Caki2 (cell line): ENCODE data around the gene SIGLEC11. TPM values are rescaled to one million over a fixed set of nuclear protein-coding genes. Genes with fewer than 3 reads are reported as not detected.
A peak's percentile ranks its signal among the peaks of the same experiment; 100 is the strongest.
"Not testable (repeated sequence)": the region's sequence is repeated elsewhere in the genome, so short reads cannot be mapped to it uniquely, and the experiment has no call there.

Source experiments
- DNase-seq: peaks from one replicate; pipeline ENCODE4 v3.0.0-alpha.2; 2015; ENCODE audit warnings: low read depth
- in situ Hi-C: cut with HindIII; loops from 2 replicates; pipeline ENCODE4 v1.10.0; 2016; ENCODE audit warnings: low sequenced_read_pairs, low pct_unique_long_range_greater_than_20kb, mixed read lengths
- total RNA-seq: library from RNA; depleted of rRNA; stranded (reverse); fragments of >200 nt; shearing (Covaris generic); gene quantifications from 2 replicates; pipeline ENCODE4 v1.2.3, GENCODE V29; 2014; ENCODE audit warnings: low replicate concordance

Gene SIGLEC11
- total RNA-seq, 1 experiment from 2014 or later = not detected

GRCh38 chr19:49932041-49932451 is 28.9 kb downstream of the SIGLEC11 start:
- DNase-seq = peak; percentile 96
- in situ Hi-C loops = no loop called here

DNA sequence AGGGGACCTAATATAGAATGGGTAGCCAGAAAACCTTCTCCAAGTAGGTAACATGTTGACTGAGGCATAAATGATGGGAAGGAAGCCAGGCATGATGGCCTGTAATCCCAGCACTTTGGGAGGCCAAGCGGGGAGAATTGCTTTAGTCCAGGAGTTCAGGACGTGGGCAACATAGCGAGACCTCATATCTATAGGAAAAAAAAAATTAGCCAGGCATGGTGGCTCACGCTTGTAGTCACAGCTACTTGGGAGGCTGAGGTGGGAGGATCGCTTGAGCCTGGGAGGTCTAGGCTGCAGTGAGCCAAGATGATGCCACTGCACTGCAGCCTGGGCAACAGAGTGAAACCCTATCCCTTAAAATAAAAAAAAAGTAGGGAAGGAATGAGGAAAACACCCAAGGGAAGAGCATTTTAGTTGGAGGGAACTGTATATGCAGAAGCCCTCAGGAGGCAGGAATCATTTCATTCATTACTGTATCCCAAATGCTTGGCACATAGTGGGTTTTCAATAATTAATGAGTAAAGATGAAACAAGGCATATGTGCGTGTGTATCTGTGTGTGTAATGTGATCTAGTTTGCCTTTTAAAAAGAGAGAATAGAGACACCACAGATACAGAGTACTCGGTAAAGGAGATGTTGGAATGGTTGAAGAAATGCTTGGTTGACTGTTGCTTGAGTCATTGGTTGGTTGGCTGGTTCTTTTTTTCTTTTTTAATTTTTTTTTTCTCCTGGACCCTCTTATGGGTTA is 29.5 kb downstream of the SIGLEC11 start:
- in situ Hi-C loops = no loop called here
- DNase-seq = no peak

- DNase-seq = no peak
- in situ Hi-C loops = no loop called here
These were observed 30.4 kb downstream of the SIGLEC11 start for GRCh38 chr19:49930483-49931011.

DNA sequence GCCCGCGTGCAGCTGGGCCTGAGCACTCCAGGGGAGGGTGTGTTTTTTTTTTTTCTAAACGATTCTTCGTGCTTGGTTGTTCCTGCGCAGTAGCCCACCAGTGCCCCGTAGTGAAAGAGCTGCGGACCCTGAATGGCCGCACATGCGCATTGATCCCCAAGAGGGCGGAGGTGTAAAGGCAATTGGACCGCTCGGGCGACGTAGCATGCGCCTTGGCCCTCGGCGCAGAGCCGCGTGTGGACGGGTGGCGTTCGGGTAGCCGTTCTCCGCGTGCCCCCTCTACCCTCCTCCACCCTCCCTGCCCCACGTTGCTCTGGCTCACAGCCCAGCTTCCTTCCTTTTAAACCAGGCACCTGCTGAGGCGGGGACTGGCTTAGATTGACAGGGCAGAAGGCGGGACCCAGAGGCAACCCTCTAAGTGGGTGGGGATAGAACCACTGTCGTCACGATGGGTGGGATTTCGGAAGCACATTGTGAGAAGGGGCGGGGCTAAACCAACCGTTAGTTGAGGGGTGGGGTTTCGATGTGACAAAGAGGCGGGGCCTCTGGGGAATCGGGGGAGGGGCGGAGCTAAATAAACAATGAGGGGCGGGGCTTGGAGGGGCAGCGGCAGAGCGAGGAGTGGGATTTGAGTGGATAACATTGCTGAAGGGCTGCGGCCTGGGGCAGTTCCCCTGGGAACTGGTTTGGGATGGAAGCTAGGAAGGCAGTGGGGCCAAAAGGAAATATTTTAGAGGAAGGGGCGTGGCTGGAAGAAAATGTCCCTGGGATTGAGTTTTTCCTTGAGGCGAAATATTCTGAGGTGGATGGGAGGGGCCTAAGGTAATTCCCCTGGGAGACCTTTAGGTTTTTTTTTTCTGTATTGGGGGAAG is 31.1 kb downstream of the SIGLEC11 start:
- in situ Hi-C loops = no loop called here
- peak; percentile 99 for DNase-seq

- in situ Hi-C loops = no loop called here
- DNase-seq = no peak
These were observed 31.8 kb downstream of the SIGLEC11 start, which contains the start of the genes ATF5 and NUP62 for GRCh38 chr19:49929121-49929610. Gene ATF5, plus strand, starts transcription at chr19:49929205. Its CDS starts 1,646 bp downstream, at chr19:49930851. Gene NUP62, minus strand, starts transcription at chr19:49929504. Its CDS starts 19,697 bp downstream, at chr19:49909807.

- DNase-seq = no peak
- in situ Hi-C loops = no loop called here
These were observed 33.3 kb downstream of the SIGLEC11 start for GRCh38 chr19:49927526-49928264.

DNA sequence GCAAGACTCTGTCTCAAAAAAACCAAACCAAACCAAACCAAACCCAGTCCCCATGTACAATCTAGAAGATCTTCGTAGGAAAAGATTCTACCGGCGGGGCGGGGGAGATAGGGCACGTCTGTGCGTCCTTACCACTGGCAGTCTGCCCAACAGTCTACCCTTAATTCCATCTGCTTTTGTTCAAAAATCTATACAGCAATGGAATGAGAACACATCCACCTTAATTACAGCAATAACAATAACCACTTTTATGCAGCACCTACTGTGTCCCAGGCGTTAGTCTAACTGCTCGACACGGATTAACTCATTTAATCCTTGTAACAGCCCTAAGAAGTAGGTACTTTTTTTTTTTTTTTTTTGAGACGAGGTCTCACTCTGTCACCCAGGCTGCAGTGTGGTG is 34.5 kb downstream of the SIGLEC11 start:
- in situ Hi-C loops = no loop called here
- no peak for DNase-seq

- no peak for DNase-seq
- in situ Hi-C loops = no loop called here
These were observed 35.5 kb downstream of the SIGLEC11 start for GRCh38 chr19:49925486-49925885.

- in situ Hi-C loops, DNase-seq: not testable (repeated sequence)
These were observed 36.1 kb downstream of the SIGLEC11 start for GRCh38 chr19:49924881-49925210.

DNA sequence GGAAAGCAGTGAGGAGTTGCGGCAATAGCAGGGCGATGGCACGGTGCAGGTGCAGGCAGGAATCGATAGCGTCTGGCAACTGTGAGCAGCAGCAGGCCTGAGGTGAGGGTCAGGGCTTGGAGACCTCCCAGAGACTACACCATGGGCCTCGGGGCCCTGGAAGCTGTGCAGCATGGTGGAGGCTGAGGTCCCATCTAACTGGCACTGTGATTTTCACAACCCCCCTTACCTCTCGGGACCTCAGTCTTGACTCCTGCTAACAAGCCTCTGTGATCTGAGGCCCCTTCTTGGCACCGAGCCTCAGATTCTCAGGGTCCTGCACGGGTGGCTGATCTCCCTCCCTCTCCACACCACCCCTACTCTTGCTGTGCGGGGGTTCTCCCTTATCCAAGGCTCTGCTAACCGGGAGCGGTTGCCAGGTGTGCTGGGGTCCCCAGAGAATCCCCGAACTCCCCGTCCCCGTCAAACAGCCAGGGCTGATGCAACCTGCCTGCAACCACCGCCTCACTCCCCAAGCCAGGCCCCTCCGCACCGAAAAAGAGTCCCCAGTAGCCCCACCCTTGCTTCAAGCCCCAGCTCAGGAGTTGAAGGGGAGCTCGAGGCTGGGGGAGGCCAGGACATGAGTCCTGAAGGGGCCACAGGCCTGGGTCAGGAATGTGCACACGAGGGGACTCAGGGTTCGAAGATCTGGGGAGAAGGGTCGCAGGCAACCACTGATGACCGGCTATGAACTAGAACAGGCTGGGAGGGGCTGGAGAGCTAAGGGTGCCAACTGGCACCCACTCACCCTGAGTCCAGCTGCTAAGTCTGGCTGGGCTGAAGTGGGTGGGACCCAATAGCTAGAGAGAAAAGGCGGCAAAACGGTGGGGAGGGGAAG is 36.7 kb downstream of the SIGLEC11 start:
- DNase-seq = no peak
- in situ Hi-C loops = no loop called here

DNA sequence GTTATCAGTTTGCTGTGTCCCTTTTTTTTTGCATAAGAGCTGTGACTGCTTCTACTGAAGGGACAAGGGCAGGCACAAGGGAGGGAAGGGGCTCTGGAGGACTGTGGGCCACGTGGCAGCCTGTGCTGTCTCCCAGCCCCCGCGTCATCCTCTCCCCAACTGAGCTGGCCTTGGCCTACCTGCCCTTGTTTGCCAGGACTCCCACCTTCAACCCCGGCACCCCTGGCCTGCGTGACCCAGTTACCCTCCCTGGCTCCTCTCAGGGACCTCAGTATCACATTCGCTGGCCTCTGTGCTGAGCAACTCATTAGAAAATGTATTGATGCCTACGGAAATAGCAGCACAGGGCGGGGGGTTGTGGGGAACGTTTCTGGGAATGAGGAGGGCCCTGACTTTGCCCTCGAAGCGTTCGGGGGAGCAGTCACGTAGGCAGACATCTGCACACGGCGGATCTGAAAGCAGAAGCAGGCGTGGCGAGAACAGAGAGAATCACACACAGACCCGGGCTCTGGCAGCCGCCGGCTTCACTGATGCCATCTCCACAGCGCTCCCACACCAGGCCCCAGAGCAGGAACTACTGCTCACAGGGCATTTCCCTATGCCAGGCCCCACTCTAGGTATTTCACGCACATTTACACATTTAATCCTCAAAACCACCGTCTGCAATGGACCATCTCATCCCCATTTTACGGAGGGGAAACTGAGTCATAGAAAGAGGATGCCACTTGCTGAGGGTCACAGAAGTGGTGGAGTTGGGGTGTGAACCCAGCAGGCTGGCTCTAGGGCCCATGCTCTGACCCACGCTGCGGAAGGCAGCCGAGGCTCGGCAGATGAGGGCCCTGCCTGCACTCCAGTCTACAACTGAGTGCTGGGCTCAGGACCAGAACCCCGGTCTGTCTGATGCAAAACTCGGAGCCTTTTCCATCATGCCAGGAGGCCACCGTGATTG is 37.6 kb downstream of the SIGLEC11 start:
- in situ Hi-C loops = no loop called here
- no peak for DNase-seq

DNA sequence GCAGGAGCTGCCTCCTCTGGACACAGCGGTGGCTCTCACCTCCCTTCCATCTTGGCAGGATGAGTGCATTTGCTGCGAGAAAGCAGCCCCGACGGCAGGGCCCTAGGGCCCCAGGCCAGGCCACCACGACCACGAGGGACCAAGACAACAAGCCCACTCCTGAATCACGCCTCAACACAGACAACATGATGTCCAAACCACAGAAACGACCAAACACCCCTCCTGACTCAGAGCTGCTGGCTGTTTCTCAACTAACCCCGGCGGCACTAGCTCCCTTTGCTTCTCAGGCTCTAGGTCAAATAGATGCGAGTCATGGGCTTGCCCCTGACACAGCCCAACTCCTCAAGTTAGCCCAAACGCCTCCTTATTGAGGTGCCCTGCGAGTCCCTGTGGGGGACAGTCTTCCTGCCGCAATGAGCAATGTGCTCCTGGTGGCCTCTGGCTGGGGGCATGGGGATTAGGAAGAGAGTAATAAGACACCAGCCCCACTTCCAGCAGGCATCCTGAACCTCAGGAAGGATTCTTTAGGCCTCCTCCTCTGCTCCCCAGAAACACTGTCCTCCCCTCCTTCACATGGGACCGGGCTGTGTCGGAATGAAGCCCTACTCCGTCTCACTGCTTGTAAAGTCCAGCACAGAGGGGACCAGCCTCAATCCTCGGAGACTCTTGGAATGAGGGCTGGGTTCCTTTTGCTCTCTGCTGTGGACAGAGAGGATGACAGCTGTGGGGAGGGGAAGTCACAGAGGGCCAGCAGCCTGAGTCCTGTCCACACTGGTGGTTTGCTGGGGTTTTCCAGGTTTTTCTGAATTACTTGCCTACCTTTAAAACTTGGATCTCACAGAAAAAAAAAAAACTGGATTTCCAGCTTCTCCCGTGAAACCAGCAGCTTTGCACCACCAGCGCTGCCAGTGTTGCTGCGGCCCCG is 38.8 kb downstream of the SIGLEC11 start:
- no peak for DNase-seq
- in situ Hi-C loops = no loop called here

GRCh38 chr19:49920624-49921363 is 40.2 kb downstream of the SIGLEC11 start:
- no peak for DNase-seq
- in situ Hi-C loops = no loop called here

DNA sequence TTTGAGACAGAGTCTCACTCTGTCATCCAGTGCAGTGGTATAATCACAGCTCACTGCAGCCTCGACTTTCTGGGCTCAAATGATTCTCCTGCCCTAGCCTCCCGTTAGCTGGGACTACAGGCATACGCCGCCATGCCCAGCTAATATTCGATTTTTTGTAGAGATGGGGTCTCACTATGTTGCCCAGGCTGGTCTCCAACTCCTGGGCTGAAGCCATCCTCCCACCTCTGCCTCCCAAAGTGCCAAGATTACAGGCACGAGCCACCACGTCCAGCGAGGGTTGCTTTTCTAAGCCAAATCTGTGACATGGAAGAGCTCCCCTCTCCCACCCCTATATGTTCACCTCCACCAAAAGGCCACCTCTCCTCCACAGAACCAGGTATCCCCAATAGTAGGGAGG is 42.9 kb downstream of the SIGLEC11 start:
- in situ Hi-C loops = no loop called here
- no peak for DNase-seq
